ENCODE results near the gene VSX1.

VSX1 gene

DNA sequence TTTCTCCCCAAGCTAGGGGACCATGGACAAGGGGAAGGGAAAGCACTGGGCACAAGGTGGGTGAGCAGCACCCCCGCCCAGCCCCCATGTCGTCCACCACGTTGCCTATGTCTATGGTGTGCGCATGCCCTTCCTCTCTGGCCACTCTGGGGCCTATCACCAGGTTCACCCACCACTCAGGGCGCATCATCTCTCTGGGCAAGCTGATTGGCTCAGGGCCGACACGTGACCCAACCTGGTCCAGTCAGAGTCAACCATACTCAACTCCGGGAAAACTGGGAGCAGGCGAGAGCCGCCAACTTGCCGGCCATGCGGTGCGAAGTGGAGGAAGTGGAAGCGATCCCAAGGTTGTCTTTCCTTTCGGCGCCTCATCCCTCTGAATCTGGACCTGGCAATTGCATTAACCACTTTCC, 49.9 kb downstream of the VSX1 start:
- TF ChIP-seq CTCF (IDR thresholded peaks at IDR 0.05; ENCODE audit: borderline replicate concordance, control extremely low read depth, extremely low read depth, insufficient read depth, missing control alignments), result no peak
- in situ Hi-C loops (cut with MboI; ENCODE audit: low sequenced_read_pairs, unreplicated experiment), result no loop called here
- DNase-seq (ENCODE audit: low spot score), result no peak

DNA sequence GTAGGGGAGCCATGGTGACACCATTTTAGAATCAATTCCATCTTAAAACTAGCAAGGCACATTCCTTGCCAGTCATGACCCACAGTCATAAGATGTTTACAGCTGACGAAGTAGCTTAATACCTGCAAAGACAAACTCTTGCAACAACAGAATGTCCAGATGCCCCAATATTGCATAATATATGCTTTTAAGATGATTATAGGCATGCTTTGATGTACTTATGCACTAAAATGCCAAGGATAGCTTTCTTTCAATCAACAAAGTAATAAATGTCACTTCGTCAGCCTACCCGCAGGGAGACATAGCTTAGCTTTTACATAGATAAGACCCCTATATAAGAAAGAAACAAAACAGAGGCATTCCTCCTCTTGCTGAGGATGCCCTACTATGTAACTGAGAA, 50.7 kb downstream of the VSX1 start:
- no peak for TF ChIP-seq CTCF (IDR thresholded peaks at IDR 0.05; ENCODE audit: borderline replicate concordance, control extremely low read depth, extremely low read depth, insufficient read depth, missing control alignments)
- no peak for DNase-seq (ENCODE audit: low spot score)
- in situ Hi-C loops (cut with MboI; ENCODE audit: low sequenced_read_pairs, unreplicated experiment), result no loop called here

DNA sequence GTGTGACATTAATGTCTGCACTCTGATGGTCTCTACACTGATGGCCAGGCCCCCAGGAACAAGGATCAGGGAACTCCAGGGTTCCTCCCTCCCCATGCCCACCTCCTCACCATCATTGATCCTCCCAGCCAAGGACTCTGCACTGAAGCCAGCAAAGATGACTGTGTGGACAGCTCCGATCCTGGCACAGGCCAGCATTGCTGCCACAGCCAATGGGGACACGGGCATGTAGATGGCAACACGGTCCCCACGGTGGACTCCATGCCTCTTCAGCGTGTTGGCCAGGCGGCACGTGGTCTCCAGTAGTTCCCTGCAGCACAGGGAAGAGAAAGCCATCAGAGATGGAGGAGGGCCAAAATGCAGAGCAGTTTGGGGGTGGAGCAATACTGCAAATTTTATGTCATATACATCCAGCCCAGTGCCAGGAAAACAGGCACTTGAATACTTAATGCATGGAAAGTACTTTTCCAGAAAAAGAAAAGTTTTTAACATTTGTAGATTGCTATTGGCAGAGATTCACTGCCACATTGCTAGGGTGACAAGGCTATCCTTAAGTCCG, 51.2 kb downstream of the VSX1 start:
- in situ Hi-C loops (cut with MboI; ENCODE audit: low sequenced_read_pairs, unreplicated experiment), result no loop called here
- TF ChIP-seq CTCF (IDR thresholded peaks at IDR 0.05; ENCODE audit: borderline replicate concordance, control extremely low read depth, extremely low read depth, insufficient read depth, missing control alignments), result no peak
- no peak for DNase-seq (ENCODE audit: low spot score)

- in situ Hi-C loops (cut with MboI; ENCODE audit: low sequenced_read_pairs, unreplicated experiment), result no loop called here
- no peak for DNase-seq (ENCODE audit: low spot score)
- no peak for TF ChIP-seq CTCF (IDR thresholded peaks at IDR 0.05; ENCODE audit: borderline replicate concordance, control extremely low read depth, extremely low read depth, insufficient read depth, missing control alignments)
These were observed 51.8 kb downstream of the VSX1 start for GRCh38 chr20:25030007-25030648.

DNA sequence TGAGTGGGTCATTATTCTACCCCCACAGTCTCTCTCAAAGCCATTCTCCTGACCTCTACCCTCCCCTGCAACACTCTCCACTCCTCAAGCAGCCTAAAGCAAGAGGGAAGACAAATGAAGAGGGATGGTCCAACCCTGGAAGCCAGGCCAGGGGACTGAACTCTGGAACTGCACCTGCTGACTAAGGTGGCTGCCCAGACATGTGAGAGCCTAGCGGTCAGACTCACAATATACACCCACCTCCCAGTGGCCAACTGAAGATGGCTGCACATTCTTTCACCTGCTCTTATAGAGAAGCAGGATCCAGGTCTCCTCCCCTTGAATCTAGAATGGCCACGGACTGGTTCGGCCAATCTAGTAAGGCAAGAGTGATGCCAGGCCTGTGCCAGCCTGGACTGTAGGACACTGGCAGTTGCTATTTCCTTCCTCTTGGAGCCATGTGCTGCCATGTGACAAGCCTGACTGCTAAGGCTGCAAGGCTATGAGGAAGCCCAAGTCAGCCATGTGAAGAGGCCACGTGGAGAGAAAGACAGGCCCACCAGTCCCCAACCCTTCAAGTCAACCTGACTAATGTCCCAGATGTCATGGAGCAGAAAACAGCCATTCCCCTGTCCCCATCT, 55.8 kb downstream of the VSX1 start:
- TF ChIP-seq CTCF (IDR thresholded peaks at IDR 0.05; ENCODE audit: borderline replicate concordance, control extremely low read depth, extremely low read depth, insufficient read depth, missing control alignments), result no peak
- no peak for DNase-seq (ENCODE audit: low spot score)
- in situ Hi-C loops (cut with MboI; ENCODE audit: low sequenced_read_pairs, unreplicated experiment), result no loop called here

All from GM13976 (cell line).